Chondrocyte (in vitro differentiated cells): ENCODE data around the gene MAP4. TPM values are rescaled to one million over a fixed set of nuclear protein-coding genes. Genes with fewer than 3 reads are reported as not detected.

Experiments used
- DNase-seq: peaks from one replicate; pipeline ENCODE4 v3.0.0; 2021; ENCODE audit warnings: mixed read lengths, low spot score
- H3K27ac Mint-ChIP-seq: one replicate; pipeline ENCODE4 v1.8.0; 2021; ENCODE audit warnings: mild to moderate bottlenecking, moderate library complexity, mixed read lengths; ENCODE audit not compliant: unreplicated experiment
- H3K27me3 Mint-ChIP-seq: 2 replicates; pipeline ENCODE4 v1.8.0; 2021; ENCODE audit warnings: low read depth, mixed read lengths
- H3K36me3 Mint-ChIP-seq: 2 replicates; pipeline ENCODE4 v1.8.0; 2021; ENCODE audit warnings: low read depth, mixed read lengths
- H3K4me1 Mint-ChIP-seq: 2 replicates; pipeline ENCODE4 v1.8.0; 2021; ENCODE audit warnings: low read depth, mild to moderate bottlenecking, mixed read lengths
- H3K4me3 Mint-ChIP-seq: one replicate; pipeline ENCODE4 v1.8.0; 2021; ENCODE audit warnings: mild to moderate bottlenecking, moderate library complexity, mixed read lengths; ENCODE audit not compliant: unreplicated experiment
- H3K9me3 Mint-ChIP-seq: 2 replicates; pipeline ENCODE4 v1.8.0; 2021; ENCODE audit warnings: low read depth, mixed read lengths
- CTCF ChIP-seq: fragments of 200-600 bp; sonication (generic); IDR thresholded peaks from 2 replicates; pipeline ENCODE4 v1.5.0; 2021; ENCODE audit warnings: antibody characterized with exemption, mild to moderate bottlenecking, moderate library complexity
- total RNA-seq: library from RNA; stranded (reverse); gene quantifications from 3 replicates; pipeline ENCODE4 v1.2.1, GENCODE V29; 2021

MAP4 gene
- total RNA-seq, 1 donor from 2014 or later, result 401 TPM

GRCh38 chr3:47978386-47978785 lies 37.8 kb downstream of the MAP4 start:
- no peak for TF ChIP-seq CTCF

GRCh38 chr3:47976135-47976732 lies 40.0 kb downstream of the MAP4 start:
- TF ChIP-seq CTCF, result no peak
- Mint-ChIP-seq H3K36me3 (peaks cover 1% of the 10 kb centered on the region), H3K27ac (peak overlapping the region; percentile 22)

More at GRCh38 chr3:47978386-47978785, 37.8 kb downstream of the MAP4 start:
- Mint-ChIP-seq H3K27ac (no peak overlapping the region), H3K9me3 (no peaks in the 10 kb centered on the region), H3K4me3 (no peak overlapping the region), H3K36me3 (peaks cover 1% of the 10 kb centered on the region), H3K4me1 (peaks cover 56% of the 10 kb centered on the region), H3K27me3 (no peaks in the 10 kb centered on the region)
- DNase-seq, result no peak

GRCh38 chr3:47974974-47975470 lies 41.2 kb downstream of the MAP4 start:
- TF ChIP-seq CTCF, result no peak
- H3K4me1 Mint-ChIP-seq, result peaks cover 51% of the 10 kb centered on the region
- no peaks in the 10 kb centered on the region for H3K9me3 Mint-ChIP-seq
- no peaks in the 10 kb centered on the region for H3K27me3 Mint-ChIP-seq
- H3K4me3 Mint-ChIP-seq, result no peak overlapping the region
- DNase-seq, result no peak
- peaks cover 1% of the 10 kb centered on the region for H3K36me3 Mint-ChIP-seq
- peak overlapping the region; percentile 63 for H3K27ac Mint-ChIP-seq

More at GRCh38 chr3:47976135-47976732, 40.0 kb downstream of the MAP4 start:
- Mint-ChIP-seq H3K27me3 (no peaks in the 10 kb centered on the region), H3K9me3 (no peaks in the 10 kb centered on the region), H3K4me1 (peaks cover 51% of the 10 kb centered on the region), H3K4me3 (no peak overlapping the region)
- DNase-seq, result no peak

- Mint-ChIP-seq H3K27me3 (no peaks in the 10 kb centered on the region), H3K9me3 (no peaks in the 10 kb centered on the region), H3K36me3 (peaks cover 5% of the 10 kb centered on the region), H3K27ac (no peak overlapping the region), H3K4me3 (no peak overlapping the region), H3K4me1 (peaks cover 36% of the 10 kb centered on the region)
- no peak for DNase-seq
- no peak for TF ChIP-seq CTCF
These were observed 45.1 kb downstream of the MAP4 start for GRCh38 chr3:47971081-47971480.

- Mint-ChIP-seq H3K4me3 (no peak overlapping the region), H3K27ac (no peak overlapping the region), H3K4me1 (peaks cover 41% of the 10 kb centered on the region), H3K36me3 (peaks cover 17% of the 10 kb centered on the region), H3K9me3 (peaks cover 4% of the 10 kb centered on the region), H3K27me3 (no peaks in the 10 kb centered on the region)
- DNase-seq, result no peak
- no peak for TF ChIP-seq CTCF
These were observed 51.5 kb downstream of the MAP4 start for GRCh38 chr3:47964740-47965139.
